Endodermal cell (in vitro differentiated cells): ENCODE data around the gene TDRD12. TPM values are rescaled to one million over a fixed set of nuclear protein-coding genes. Genes with fewer than 3 reads are reported as not detected.

Experiments used
- DNase-seq: peaks from one replicate; pipeline ENCODE4 v3.0.0-alpha.2; 2017
- H3K27ac ChIP-seq: 2 replicates; pipeline ENCODE4 v1.5.1; 2013; ENCODE audit warnings: mild to moderate bottlenecking, low read depth, low read length, moderate library complexity
- H3K27me3 ChIP-seq: 2 replicates; pipeline ENCODE4 v1.6.1; 2013; ENCODE audit warnings: mild to moderate bottlenecking, low read length, moderate library complexity; ENCODE audit not compliant: insufficient read depth, control insufficient read depth, poor library complexity, severe bottlenecking
- H3K36me3 ChIP-seq: 2 replicates; pipeline ENCODE4 v1.7.0; 2013; ENCODE audit warnings: mild to moderate bottlenecking, low read length, moderate library complexity; ENCODE audit not compliant: control insufficient read depth, insufficient read depth
- H3K4me1 ChIP-seq: one replicate; pipeline ENCODE4 v1.7.0; 2013; ENCODE audit warnings: low read length; ENCODE audit not compliant: control insufficient read depth, insufficient read depth
- H3K4me3 ChIP-seq: 2 replicates; pipeline ENCODE4 v1.5.1; 2013; ENCODE audit warnings: mild to moderate bottlenecking, low read length, moderate library complexity
- H3K9ac ChIP-seq: 2 replicates; pipeline ENCODE4 v1.6.1; 2013; ENCODE audit warnings: mild to moderate bottlenecking, low read length, moderate library complexity; ENCODE audit not compliant: poor library complexity, severe bottlenecking; ENCODE audit errors: extremely low read depth
- H3K9me3 ChIP-seq: 2 replicates; pipeline ENCODE4 v1.6.1; 2013; ENCODE audit warnings: mild to moderate bottlenecking, low read length, moderate library complexity; ENCODE audit not compliant: control insufficient read depth
- H3K27ac Mint-ChIP-seq: 2 replicates; pipeline ENCODE4 v1.8.0; 2020; ENCODE audit warnings: mixed read lengths
- H3K27me3 Mint-ChIP-seq: 2 replicates; pipeline ENCODE4 v1.8.0; 2021; ENCODE audit warnings: mild to moderate bottlenecking, mixed read lengths; ENCODE audit not compliant: insufficient read depth
- H3K36me3 Mint-ChIP-seq: 2 replicates; pipeline ENCODE4 v1.8.0; 2020; ENCODE audit warnings: low read depth, mixed read lengths
- H3K4me1 Mint-ChIP-seq: 2 replicates; pipeline ENCODE4 v1.8.0; 2020; ENCODE audit warnings: mixed read lengths
- H3K4me3 Mint-ChIP-seq: 2 replicates; pipeline ENCODE4 v1.8.0; 2020; ENCODE audit warnings: mild to moderate bottlenecking, moderate library complexity, mixed read lengths
- H3K9me3 Mint-ChIP-seq: 2 replicates; pipeline ENCODE4 v1.8.0; 2020; ENCODE audit warnings: mild to moderate bottlenecking, mixed read lengths
- WGBS, 2 experiments: methylation state at CpG; one replicate each; pipeline versions ENCODE4 v1.1.5 to v1.1.7; 2013; ENCODE audit warnings: missing lambda C conversion rate in 2 of 2, mixed read lengths in 1 of 2; ENCODE audit not compliant: insufficient coverage in 1 of 2, insufficient read length in 1 of 2; 5-methylcytosine and 5-hydroxymethylcytosine counted together
- total RNA-seq, 2 donors: library from RNA; stranded (reverse); fragmentation: NEBNext Ultra II Directional in 1 of 2; extraction: Animal tissue kit (Norgen Biotek cat#: 25700) in 1 of 2; gene quantifications; 2 replicates in 1 of 2; 3 replicates in 1 of 2; pipeline ENCODE4 v1.2.1, GENCODE V29; 2021
- TF ChIP-seq, protein P1 (sequence below): fragments of 200-600 bp; sonication (generic); conservative IDR thresholded peaks from 2 replicates; pipeline ENCODE4 v1.5.0; 2021; ENCODE audit warnings: antibody characterized with exemption, mild to moderate bottlenecking

The TDRD12 gene
- total RNA-seq, 2 donors from 2014 or later, result 0.20 to 0.84 TPM

DNA sequence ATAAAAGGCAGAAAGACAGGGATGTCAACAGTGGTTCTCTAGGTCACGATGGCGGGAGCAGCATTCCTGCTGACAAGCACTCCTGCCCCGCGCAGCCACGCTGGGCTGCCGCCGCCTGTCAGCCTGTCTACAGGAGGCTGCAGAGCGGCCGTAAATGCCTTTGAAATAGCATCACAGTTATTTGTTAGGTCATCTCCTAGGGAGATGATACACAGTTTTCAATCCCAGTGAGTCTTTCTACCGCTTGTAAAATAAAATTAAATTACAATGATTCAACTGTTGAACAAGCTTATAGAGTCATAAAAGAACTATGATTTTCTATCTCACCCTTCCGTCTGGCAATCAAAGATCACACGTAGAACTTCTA lies 157.3 kb downstream of the TDRD12 start:
- Mint-ChIP-seq H3K4me3 (no peak overlapping the region), H3K27ac (no peak overlapping the region), H3K4me1 (peaks cover 4% of the 10 kb centered on the region), H3K27me3 (no peaks in the 10 kb centered on the region), H3K36me3 (peaks cover 18% of the 10 kb centered on the region), H3K9me3 (no peaks in the 10 kb centered on the region)
- H3K4me3 ChIP-seq, result no peak overlapping the region
- TF ChIP-seq, protein P1, sequence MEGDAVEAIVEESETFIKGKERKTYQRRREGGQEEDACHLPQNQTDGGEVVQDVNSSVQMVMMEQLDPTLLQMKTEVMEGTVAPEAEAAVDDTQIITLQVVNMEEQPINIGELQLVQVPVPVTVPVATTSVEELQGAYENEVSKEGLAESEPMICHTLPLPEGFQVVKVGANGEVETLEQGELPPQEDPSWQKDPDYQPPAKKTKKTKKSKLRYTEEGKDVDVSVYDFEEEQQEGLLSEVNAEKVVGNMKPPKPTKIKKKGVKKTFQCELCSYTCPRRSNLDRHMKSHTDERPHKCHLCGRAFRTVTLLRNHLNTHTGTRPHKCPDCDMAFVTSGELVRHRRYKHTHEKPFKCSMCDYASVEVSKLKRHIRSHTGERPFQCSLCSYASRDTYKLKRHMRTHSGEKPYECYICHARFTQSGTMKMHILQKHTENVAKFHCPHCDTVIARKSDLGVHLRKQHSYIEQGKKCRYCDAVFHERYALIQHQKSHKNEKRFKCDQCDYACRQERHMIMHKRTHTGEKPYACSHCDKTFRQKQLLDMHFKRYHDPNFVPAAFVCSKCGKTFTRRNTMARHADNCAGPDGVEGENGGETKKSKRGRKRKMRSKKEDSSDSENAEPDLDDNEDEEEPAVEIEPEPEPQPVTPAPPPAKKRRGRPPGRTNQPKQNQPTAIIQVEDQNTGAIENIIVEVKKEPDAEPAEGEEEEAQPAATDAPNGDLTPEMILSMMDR, result no peak
- H3K9ac ChIP-seq, result no peak overlapping the region
- H3K36me3 ChIP-seq, result peaks cover 5% of the 10 kb centered on the region
- DNase-seq, result no peak
- 93% methylated on average over 10 to 12 of the region's 12 CpGs for WGBS, 2 experiments
- H3K27ac ChIP-seq, result no peak overlapping the region
- no peaks in the 10 kb centered on the region for H3K27me3 ChIP-seq
- no peaks in the 10 kb centered on the region for H3K9me3 ChIP-seq
- no peaks in the 10 kb centered on the region for H3K4me1 ChIP-seq

Other genes starting within 250 kb of the TDRD12 start
- gene PDCD5, start 138.6 kb upstream of the TDRD12 start, total RNA-seq, result 100 to 1,000 TPM; 100 to 102 TPM
- gene ANKRD27, start 44.6 kb upstream of the TDRD12 start, total RNA-seq, result 10 to 100 TPM; 35.1 to 35.9 TPM
- not detected for gene RGS9BP, start 43.9 kb upstream of the TDRD12 start, total RNA-seq
- gene NUDT19, start 27.9 kb upstream of the TDRD12 start, total RNA-seq, result 1 to 10 TPM; 5.8 to 6.8 TPM
- under 1 TPM in 1 of 2 donors, not detected in 1; 0.18 TPM for gene SLC7A9, start 150.0 kb downstream of the TDRD12 start, total RNA-seq